Embryonic facial prominence (tissue), 1 donor: Measurements from ENCODE around the gene HOMER2.
"Not testable (repeated sequence)": the region's sequence is repeated elsewhere in the genome, so short reads cannot be mapped to it uniquely, and the experiment has no call there.

Experiments
- DNase-seq: peaks from one replicate; pipeline ENCODE4 v3.0.0-alpha.2; 2016; ENCODE audit errors: extremely low spot score

HOMER2 gene

GRCh38 chr15:82964890-82965289 is 12.4 kb upstream of the HOMER2 start:
- no peak for DNase-seq

- DNase-seq: no peak
These were observed 11.2 kb upstream of the HOMER2 start for GRCh38 chr15:82963471-82964341.

GRCh38 chr15:82960766-82961165 is 8.2 kb upstream of the HOMER2 start:
- DNase-seq: no peak

- no peak for DNase-seq
These were observed 6.9 kb upstream of the HOMER2 start for GRCh38 chr15:82959423-82959822.

GRCh38 chr15:82958638-82959037 is 6.1 kb upstream of the HOMER2 start:
- no peak for DNase-seq

GRCh38 chr15:82951472-82952157 is 905 bp downstream of the HOMER2 start:
- DNase-seq: no peak

GRCh38 chr15:82950746-82951370 is 1.7 kb downstream of the HOMER2 start:
- DNase-seq: no peak

- no peak for DNase-seq
These were observed 2.2 kb downstream of the HOMER2 start for GRCh38 chr15:82950295-82950694.

GRCh38 chr15:82946155-82946701 is 6.3 kb downstream of the HOMER2 start:
- no peak for DNase-seq

GRCh38 chr15:82945326-82945725 is 7.2 kb downstream of the HOMER2 start:
- DNase-seq: no peak

GRCh38 chr15:82944821-82945220 is 7.7 kb downstream of the HOMER2 start:
- no peak for DNase-seq

GRCh38 chr15:82944056-82944455 is 8.5 kb downstream of the HOMER2 start:
- no peak for DNase-seq

- DNase-seq: no peak
These were observed 9.3 kb downstream of the HOMER2 start for GRCh38 chr15:82943176-82943575.

- DNase-seq: no peak
These were observed 9.8 kb downstream of the HOMER2 start for GRCh38 chr15:82942691-82943090.

- DNase-seq: not testable (repeated sequence)
These were observed 12.8 kb downstream of the HOMER2 start for GRCh38 chr15:82939678-82940077.

GRCh38 chr15:82937712-82938058 is 14.8 kb downstream of the HOMER2 start:
- DNase-seq: no peak

GRCh38 chr15:82936966-82937711 is 15.4 kb downstream of the HOMER2 start:
- no peak for DNase-seq

GRCh38 chr15:82935382-82935781 is 17.1 kb downstream of the HOMER2 start:
- no peak for DNase-seq

- DNase-seq: no peak
These were observed 18.2 kb downstream of the HOMER2 start for GRCh38 chr15:82934100-82934880.

GRCh38 chr15:82933576-82933975 is 18.9 kb downstream of the HOMER2 start:
- DNase-seq: no peak

- no peak for DNase-seq
These were observed 21.3 kb downstream of the HOMER2 start for GRCh38 chr15:82931221-82931620.
